GM06990 (cell line): ENCODE data around the gene CITED2.

ENCODE experiments used
- DNase-seq: peaks from one replicate; pipeline ENCODE4 v3.0.0-alpha.2; 2011; ENCODE audit not compliant: insufficient read length; ENCODE audit errors: extremely low read depth
- H3K27me3 ChIP-seq: replicated peaks from 2 replicates; pipeline ENCODE4 v1.6.0; 2011; ENCODE audit warnings: low read length; ENCODE audit not compliant: control insufficient read depth, insufficient read depth
- H3K36me3 ChIP-seq: 2 replicates; pipeline ENCODE4 v1.5.1; 2011; ENCODE audit warnings: low read length; ENCODE audit not compliant: control insufficient read depth, insufficient read depth
- H3K4me3 ChIP-seq: replicated peaks from 2 replicates; pipeline ENCODE4 v1.5.1; 2011; ENCODE audit warnings: low read depth, mild to moderate bottlenecking, control low read depth, low read length
- TF ChIP-seq, protein P1 (sequence below): IDR thresholded peaks from 2 replicates; pipeline ENCODE4 v1.5.1; 2011; ENCODE audit warnings: low read length, control low read depth, mild to moderate bottlenecking, inconsistent platforms; ENCODE audit not compliant: insufficient read depth, poor library complexity, severe bottlenecking

Gene CITED2

DNA sequence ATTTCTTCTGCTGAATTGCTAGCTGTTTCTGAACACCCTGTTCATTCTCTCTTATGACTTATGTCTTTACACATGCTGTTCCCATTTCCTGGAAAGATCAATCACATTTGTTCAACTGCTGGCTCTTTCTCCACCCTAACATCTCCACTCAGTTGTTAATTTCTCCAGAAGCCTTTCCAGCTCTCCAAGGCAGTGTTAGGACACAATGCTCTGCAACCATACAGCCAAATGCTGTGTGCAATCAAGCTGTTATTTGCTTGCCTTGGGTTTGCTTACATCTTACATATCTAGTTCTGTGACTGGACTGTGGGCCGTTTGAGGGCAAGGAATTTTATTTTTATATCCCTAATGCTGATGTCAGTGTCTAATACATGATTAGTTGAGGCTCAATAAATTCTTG lies 24.2 kb upstream of the CITED2 start:
- TF ChIP-seq, protein P1, sequence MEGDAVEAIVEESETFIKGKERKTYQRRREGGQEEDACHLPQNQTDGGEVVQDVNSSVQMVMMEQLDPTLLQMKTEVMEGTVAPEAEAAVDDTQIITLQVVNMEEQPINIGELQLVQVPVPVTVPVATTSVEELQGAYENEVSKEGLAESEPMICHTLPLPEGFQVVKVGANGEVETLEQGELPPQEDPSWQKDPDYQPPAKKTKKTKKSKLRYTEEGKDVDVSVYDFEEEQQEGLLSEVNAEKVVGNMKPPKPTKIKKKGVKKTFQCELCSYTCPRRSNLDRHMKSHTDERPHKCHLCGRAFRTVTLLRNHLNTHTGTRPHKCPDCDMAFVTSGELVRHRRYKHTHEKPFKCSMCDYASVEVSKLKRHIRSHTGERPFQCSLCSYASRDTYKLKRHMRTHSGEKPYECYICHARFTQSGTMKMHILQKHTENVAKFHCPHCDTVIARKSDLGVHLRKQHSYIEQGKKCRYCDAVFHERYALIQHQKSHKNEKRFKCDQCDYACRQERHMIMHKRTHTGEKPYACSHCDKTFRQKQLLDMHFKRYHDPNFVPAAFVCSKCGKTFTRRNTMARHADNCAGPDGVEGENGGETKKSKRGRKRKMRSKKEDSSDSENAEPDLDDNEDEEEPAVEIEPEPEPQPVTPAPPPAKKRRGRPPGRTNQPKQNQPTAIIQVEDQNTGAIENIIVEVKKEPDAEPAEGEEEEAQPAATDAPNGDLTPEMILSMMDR: no peak
- Histone ChIP-seq H3K4me3 (no peak overlapping the region), H3K27me3 (no peaks in the 10 kb centered on the region), H3K36me3 (no peaks in the 10 kb centered on the region)
- no peak for DNase-seq

DNA sequence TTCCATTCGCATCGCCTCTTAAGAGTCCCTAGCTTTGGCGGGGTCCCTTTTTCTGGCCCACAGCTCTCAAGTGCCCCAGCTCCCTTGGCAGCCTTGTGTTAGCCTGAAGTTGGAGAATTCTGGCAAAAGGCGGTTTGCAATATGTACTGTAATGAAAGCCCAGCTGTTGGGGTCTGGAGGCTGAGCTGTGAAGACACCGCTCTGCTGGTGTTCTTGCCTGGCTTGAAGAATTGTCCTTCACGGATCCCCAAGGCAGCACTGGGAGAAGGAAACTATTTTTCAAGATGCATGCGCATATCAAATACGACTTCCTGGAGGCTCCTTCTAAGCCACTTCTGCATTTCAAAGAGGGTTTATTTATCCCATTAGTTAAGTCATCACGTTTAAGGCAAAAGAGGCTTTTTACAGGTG lies 21.4 kb upstream of the CITED2 start:
- Histone ChIP-seq H3K36me3 (no peaks in the 10 kb centered on the region), H3K27me3 (no peaks in the 10 kb centered on the region), H3K4me3 (no peak overlapping the region)
- TF ChIP-seq, protein P1: no peak
- DNase-seq: no peak

DNA sequence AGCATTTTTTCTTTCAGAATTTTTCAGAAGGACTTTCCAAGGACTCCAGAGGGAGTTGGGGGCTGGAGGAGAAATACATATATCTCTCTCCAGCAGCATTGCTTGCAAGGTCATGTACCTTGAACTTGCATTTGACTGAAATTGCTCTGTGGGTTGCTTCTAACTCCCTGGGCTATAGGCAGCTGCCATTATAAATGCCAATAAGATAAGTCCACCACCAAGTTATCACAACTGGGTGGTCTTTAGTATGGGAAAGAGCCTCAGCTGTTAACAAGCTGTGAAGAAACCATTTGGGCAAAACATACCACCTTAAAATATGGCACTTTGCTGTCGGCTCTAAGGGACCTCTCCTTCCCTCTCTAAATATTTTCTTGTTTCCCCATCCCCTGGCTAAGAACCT lies 20.9 kb upstream of the CITED2 start:
- TF ChIP-seq, protein P1: no peak
- Histone ChIP-seq H3K27me3 (no peaks in the 10 kb centered on the region), H3K4me3 (no peak overlapping the region), H3K36me3 (no peaks in the 10 kb centered on the region)
- no peak for DNase-seq

DNA sequence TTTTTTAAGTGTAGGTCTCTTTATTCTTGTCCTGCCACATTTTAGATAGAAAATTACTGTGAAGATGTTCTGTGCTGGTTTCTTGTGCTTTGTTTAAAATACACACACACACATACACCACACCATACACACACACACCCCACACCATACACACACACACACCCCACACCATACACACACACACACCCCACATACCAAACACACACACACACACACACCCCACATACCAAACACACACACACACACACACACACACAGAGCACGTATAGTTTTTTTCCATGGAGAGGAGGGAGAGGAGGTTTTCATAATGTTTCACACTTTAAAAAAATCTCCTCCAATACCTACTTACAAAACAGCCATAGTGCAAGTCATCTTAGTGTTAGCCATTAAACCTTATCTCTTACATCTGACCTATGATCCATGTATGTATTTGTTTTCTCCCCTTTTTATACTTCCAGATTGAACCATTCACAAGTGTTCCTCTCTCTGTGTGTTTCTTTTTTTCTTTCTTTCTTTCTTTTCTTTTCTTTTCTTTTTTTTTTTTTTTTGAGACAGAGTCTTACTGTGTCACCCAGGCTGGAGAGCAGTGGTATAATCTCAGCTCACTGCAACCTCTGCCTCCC lies 19.7 kb upstream of the CITED2 start:
- H3K27me3 ChIP-seq: no peaks in the 10 kb centered on the region
- no peak overlapping the region for H3K4me3 ChIP-seq
- DNase-seq: no peak
- H3K36me3 ChIP-seq: no peaks in the 10 kb centered on the region
- TF ChIP-seq, protein P1: no peak

DNA sequence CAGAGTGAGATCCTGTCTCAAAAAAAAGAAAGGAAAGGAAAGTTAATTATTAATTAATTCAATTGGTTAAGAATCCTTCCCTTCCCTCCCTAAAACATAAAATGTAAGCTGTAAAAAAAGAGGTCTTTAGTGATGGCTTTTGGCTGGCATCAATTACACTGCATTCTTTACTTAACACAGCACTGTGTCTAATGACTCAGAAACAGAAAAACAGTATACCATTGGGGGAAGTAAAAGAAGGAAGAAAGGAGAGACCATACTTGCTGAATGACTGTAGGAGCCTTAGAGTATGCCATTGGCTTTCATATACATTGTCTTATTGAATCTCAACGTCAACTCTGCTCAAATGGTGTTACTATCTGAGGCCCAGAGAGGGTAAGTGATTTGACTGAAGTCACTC lies 18.3 kb upstream of the CITED2 start:
- no peak overlapping the region for H3K4me3 ChIP-seq
- H3K27me3 ChIP-seq: no peaks in the 10 kb centered on the region
- DNase-seq: peak; percentile 40
- TF ChIP-seq, protein P1: no peak
- H3K36me3 ChIP-seq: no peaks in the 10 kb centered on the region

DNA sequence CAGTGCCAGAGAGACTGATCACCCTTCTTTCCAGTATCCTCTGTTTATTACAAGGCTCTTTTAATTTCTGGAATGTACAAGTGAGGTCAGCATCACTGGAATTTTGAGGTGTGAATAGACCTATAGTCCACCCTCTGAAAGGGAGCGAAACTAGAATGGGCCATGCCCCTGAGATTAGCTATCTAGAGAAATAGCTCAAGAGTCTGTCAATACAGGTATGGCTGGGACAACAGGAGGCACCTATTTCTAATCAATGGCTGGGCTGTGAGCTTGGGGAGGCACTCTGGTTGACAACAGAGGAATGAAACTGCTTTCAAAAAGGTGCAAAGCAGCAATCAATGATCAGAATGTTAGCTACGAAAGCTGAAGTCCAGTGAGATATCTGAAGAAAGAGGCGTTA lies 17.3 kb upstream of the CITED2 start:
- no peaks in the 10 kb centered on the region for H3K36me3 ChIP-seq
- no peak overlapping the region for H3K4me3 ChIP-seq
- H3K27me3 ChIP-seq: no peaks in the 10 kb centered on the region
- TF ChIP-seq, protein P1: no peak
- DNase-seq: no peak
